Measurements from ENCODE around the gene RETREG1.

GRCh38 chr5:16568875-16569580, 47.8 kb downstream of the RETREG1 start:
- TF ChIP-seq, protein P1, sequence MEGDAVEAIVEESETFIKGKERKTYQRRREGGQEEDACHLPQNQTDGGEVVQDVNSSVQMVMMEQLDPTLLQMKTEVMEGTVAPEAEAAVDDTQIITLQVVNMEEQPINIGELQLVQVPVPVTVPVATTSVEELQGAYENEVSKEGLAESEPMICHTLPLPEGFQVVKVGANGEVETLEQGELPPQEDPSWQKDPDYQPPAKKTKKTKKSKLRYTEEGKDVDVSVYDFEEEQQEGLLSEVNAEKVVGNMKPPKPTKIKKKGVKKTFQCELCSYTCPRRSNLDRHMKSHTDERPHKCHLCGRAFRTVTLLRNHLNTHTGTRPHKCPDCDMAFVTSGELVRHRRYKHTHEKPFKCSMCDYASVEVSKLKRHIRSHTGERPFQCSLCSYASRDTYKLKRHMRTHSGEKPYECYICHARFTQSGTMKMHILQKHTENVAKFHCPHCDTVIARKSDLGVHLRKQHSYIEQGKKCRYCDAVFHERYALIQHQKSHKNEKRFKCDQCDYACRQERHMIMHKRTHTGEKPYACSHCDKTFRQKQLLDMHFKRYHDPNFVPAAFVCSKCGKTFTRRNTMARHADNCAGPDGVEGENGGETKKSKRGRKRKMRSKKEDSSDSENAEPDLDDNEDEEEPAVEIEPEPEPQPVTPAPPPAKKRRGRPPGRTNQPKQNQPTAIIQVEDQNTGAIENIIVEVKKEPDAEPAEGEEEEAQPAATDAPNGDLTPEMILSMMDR (IDR thresholded peaks at IDR 0.05): no peak
- TF ChIP-seq POLR2A (IDR thresholded peaks at IDR 0.05): no peak

Measured in testis (tissue), 2 donors.